GM18505 (cell line): ENCODE measurements around the gene GPR179.

Experiments used
- ATAC-seq: cut with Tn5 transposase; IDR thresholded peaks from one replicate; pipeline ENCODE4 v1.9.1; 2021; ENCODE audit not compliant: unreplicated experiment
- POLR2A ChIP-seq: IDR thresholded peaks from 4 replicates; pipeline ENCODE4 v1.6.1; 2011; ENCODE audit warnings: borderline replicate concordance; ENCODE audit not compliant: insufficient read depth, insufficient read length; ENCODE audit errors: extremely low read depth

GPR179 gene

GRCh38 chr17:38334480-38335364, 9.0 kb downstream of the GPR179 start:
- ATAC-seq, result no peak
- no peak for TF ChIP-seq POLR2A

- ATAC-seq, result no peak
- no peak for TF ChIP-seq POLR2A
These were observed 10.0 kb downstream of the GPR179 start for GRCh38 chr17:38333635-38334295.

- ATAC-seq, result no peak
- TF ChIP-seq POLR2A, result no peak
These were observed 11.0 kb downstream of the GPR179 start for GRCh38 chr17:38332735-38333134.

- TF ChIP-seq POLR2A, result no peak
- no peak for ATAC-seq
These were observed 12.8 kb downstream of the GPR179 start for GRCh38 chr17:38330941-38331411.

- no peak for ATAC-seq
- TF ChIP-seq POLR2A, result no peak
These were observed 13.7 kb downstream of the GPR179 start for GRCh38 chr17:38329808-38330730.

GRCh38 chr17:38329284-38329683, 14.5 kb downstream of the GPR179 start:
- TF ChIP-seq POLR2A, result no peak
- ATAC-seq, result no peak

GRCh38 chr17:38328620-38329019, 15.1 kb downstream of the GPR179 start:
- ATAC-seq, result no peak
- no peak for TF ChIP-seq POLR2A

- no peak for TF ChIP-seq POLR2A
- ATAC-seq, result no peak
These were observed 15.8 kb downstream of the GPR179 start for GRCh38 chr17:38327936-38328335.

- ATAC-seq, result no peak
- no peak for TF ChIP-seq POLR2A
These were observed 16.6 kb downstream of the GPR179 start for GRCh38 chr17:38326996-38327792.

GRCh38 chr17:38325221-38325851, 18.4 kb downstream of the GPR179 start:
- TF ChIP-seq POLR2A, result no peak
- no peak for ATAC-seq

GRCh38 chr17:38324772-38325171, 19.0 kb downstream of the GPR179 start:
- no peak for ATAC-seq

More at GRCh38 chr17:38324772-38325171, 19.0 kb downstream of the GPR179 start:
- no peak for TF ChIP-seq POLR2A
